H1 (cell line): ENCODE measurements around the gene KIAA0319L. TPM values are rescaled to one million over a fixed set of nuclear protein-coding genes. Genes with fewer than 3 reads are reported as not detected.

Source experiments
- CTCF ChIA-PET: fragments of 300-600 bp; sonication (Branson Sonifier 250); formaldehyde crosslinking; loops from one replicate; lab custom pipeline; 2021; ENCODE audit not compliant: partially characterized antibody; lab: Charles Lee
- POLR2A ChIA-PET: fragments of 300-600 bp; sonication (Branson Sonifier 250); formaldehyde crosslinking; loops from one replicate; lab custom pipeline; 2021; ENCODE audit warnings: inconsistent platforms; ENCODE audit not compliant: partially characterized antibody; lab: Charles Lee
- DNase-seq, 2 experiments: peaks; one replicate each; pipeline versions ENCODE4 v3.0.0 to v3.0.0-alpha.2; 2010 to 2022; ENCODE audit warnings: low spot score in 2 of 2, low read depth in 1 of 2, mixed read lengths in 1 of 2
- FAIRE-seq: peaks from 2 replicates; lab custom pipeline; 2011; peaks lifted over from hg19 to GRCh38; lab: Jason Lieb, UNC
- H2AFZ ChIP-seq: 2 replicates; pipeline ENCODE4 v1.8.1; 2012; ENCODE audit warnings: low read length, inconsistent platforms
- H2AK5ac ChIP-seq: 2 replicates; pipeline ENCODE4 v1.6.1; 2013; ENCODE audit warnings: low read depth, low read length
- H2BK120ac ChIP-seq: replicated peaks from 2 replicates; pipeline ENCODE3; 2013; ENCODE audit warnings: low read depth, low read length, inconsistent platforms
- H2BK12ac ChIP-seq: 2 replicates; pipeline ENCODE4 v1.6.1; 2013; ENCODE audit warnings: low read depth, low read length
- H2BK15ac ChIP-seq: 2 replicates; pipeline ENCODE4 v1.6.1; 2013; ENCODE audit warnings: low read length
- H2BK20ac ChIP-seq: 2 replicates; pipeline ENCODE4 v1.6.1; 2013; ENCODE audit warnings: low read length
- H2BK5ac ChIP-seq: 2 replicates; pipeline ENCODE4 v1.6.1; 2013; ENCODE audit warnings: low read depth, low read length
- H3K14ac ChIP-seq: 2 replicates; pipeline ENCODE4 v1.6.1; 2013; ENCODE audit warnings: inconsistent platforms; ENCODE audit not compliant: insufficient read length
- H3K18ac ChIP-seq: 2 replicates; pipeline ENCODE4 v1.6.1; 2013; ENCODE audit warnings: low read length; ENCODE audit errors: extremely low read depth
- H3K23ac ChIP-seq: 2 replicates; pipeline ENCODE4 v1.6.1; 2013; ENCODE audit warnings: inconsistent platforms; ENCODE audit not compliant: insufficient read length
- H3K23me2 ChIP-seq: 2 replicates; pipeline ENCODE4 v1.6.1; 2013; ENCODE audit warnings: low read depth, low read length
- H3K27ac ChIP-seq: 2 replicates; pipeline ENCODE4 v1.6.1; 2011; ENCODE audit warnings: low read depth, low read length, inconsistent platforms
- H3K27me3 ChIP-seq, 4 experiments: replicated peaks in 1 of 4; 1 replicate in 1 of 4; 2 replicates in 3 of 4; pipeline versions ENCODE4 v1.6.1 to v1.8.1; 2011 to 2013; ENCODE audit warnings: low read length in 3 of 4, mild to moderate bottlenecking in 3 of 4, inconsistent platforms in 2 of 4, mixed read lengths in 2 of 4, moderate library complexity in 1 of 4; ENCODE audit not compliant: control insufficient read depth in 3 of 4, insufficient read depth in 3 of 4; ENCODE audit errors: extremely low read depth in 1 of 4
- H3K36me3 ChIP-seq, 4 experiments: 2 replicates each; pipeline versions ENCODE4 v1.6.1 to v1.8.1; 2011 to 2013; ENCODE audit warnings: mild to moderate bottlenecking in 4 of 4, low read length in 3 of 4, moderate library complexity in 2 of 4, control low read depth in 1 of 4, inconsistent platforms in 1 of 4; ENCODE audit not compliant: insufficient read depth in 4 of 4, control insufficient read depth in 2 of 4
- H3K4ac ChIP-seq: replicated peaks from 2 replicates; pipeline ENCODE3; 2013; ENCODE audit warnings: low read length, low read depth, mixed read lengths, inconsistent platforms; ENCODE audit not compliant: insufficient read length
- H3K4me1 ChIP-seq, 4 experiments: replicated peaks in 1 of 4; 1 replicate in 1 of 4; 2 replicates in 3 of 4; pipeline versions ENCODE4 v1.6.1 to v1.8.1; 2011 to 2013; ENCODE audit warnings: low read length in 3 of 4, inconsistent platforms in 2 of 4, mixed read lengths in 1 of 4; ENCODE audit not compliant: insufficient read depth in 4 of 4, control insufficient read depth in 3 of 4
- H3K4me2 ChIP-seq, 2 experiments: 2 replicates each; pipeline versions ENCODE4 v1.6.1 to v1.8.1; 2011 to 2013; ENCODE audit warnings: low read depth in 2 of 2, low read length in 2 of 2, control low read depth in 1 of 2, inconsistent platforms in 1 of 2, mild to moderate bottlenecking in 1 of 2; ENCODE audit not compliant: insufficient read depth in 1 of 2
- H3K4me3 ChIP-seq, 4 experiments: fragments of 200-600, 300-600 bp in 1 of 4; sonication (generic), shearing (Covaris generic), sonication (Bioruptor Twin) in 1 of 4; 2 replicates each; pipeline versions ENCODE4 v1.5.1 to v1.8.1; 2011 to 2016; ENCODE audit warnings: low read length in 4 of 4, low read depth in 3 of 4, control low read depth in 2 of 4, inconsistent platforms in 2 of 4, mild to moderate bottlenecking in 2 of 4, mixed read lengths in 1 of 4, moderate library complexity in 1 of 4; ENCODE audit not compliant: insufficient read depth in 2 of 4; ENCODE audit errors: extremely low read depth in 1 of 4
- H3K56ac ChIP-seq: replicated peaks from 2 replicates; pipeline ENCODE3; 2013; ENCODE audit warnings: low read depth, mild to moderate bottlenecking, mixed read lengths, low read length, inconsistent platforms; ENCODE audit not compliant: insufficient read length
- H3K79me1 ChIP-seq: 2 replicates; pipeline ENCODE4 v1.6.1; 2013; ENCODE audit warnings: low read depth, low read length, control low read depth
- H3K79me2 ChIP-seq, 2 experiments: 2 replicates each; pipeline versions ENCODE4 v1.6.1 to v1.8.1; 2012 to 2013; ENCODE audit warnings: low read length in 2 of 2, mild to moderate bottlenecking in 2 of 2, inconsistent platforms in 1 of 2; ENCODE audit not compliant: insufficient read depth in 2 of 2, control insufficient read depth in 1 of 2
- H3K9ac ChIP-seq, 4 experiments: replicated peaks in 1 of 4; 1 replicate in 1 of 4; 2 replicates in 3 of 4; pipeline versions ENCODE4 v1.6.1 to v1.8.1; 2011 to 2013; ENCODE audit warnings: low read depth in 3 of 4, low read length in 3 of 4, control low read depth in 2 of 4, mild to moderate bottlenecking in 2 of 4, moderate library complexity in 2 of 4, inconsistent platforms in 1 of 4; ENCODE audit errors: extremely low read depth in 1 of 4
- H3K9me3 ChIP-seq, 2 experiments: 2 replicates each; pipeline versions ENCODE4 v1.6.1 to v1.8.1; 2012 to 2013; ENCODE audit warnings: mild to moderate bottlenecking in 2 of 2, moderate library complexity in 2 of 2, control low read depth in 1 of 2, inconsistent platforms in 1 of 2, low read depth in 1 of 2, low read length in 1 of 2, mixed read lengths in 1 of 2; ENCODE audit not compliant: insufficient read depth in 2 of 2
- H4K20me1 ChIP-seq, 2 experiments: replicated peaks in 1 of 2; 2 replicates each; pipeline versions ENCODE3 to v1.8.1; 2011 to 2013; ENCODE audit warnings: inconsistent platforms in 2 of 2, low read length in 2 of 2, mild to moderate bottlenecking in 1 of 2; ENCODE audit not compliant: insufficient read depth in 2 of 2, control insufficient read depth in 1 of 2
- H4K5ac ChIP-seq: 2 replicates; pipeline ENCODE4 v1.6.1; 2013; ENCODE audit warnings: low read length, low read depth, mixed read lengths, inconsistent platforms; ENCODE audit not compliant: insufficient read length
- H4K8ac ChIP-seq: 2 replicates; pipeline ENCODE4 v1.8.0; 2013; ENCODE audit warnings: mild to moderate bottlenecking, moderate library complexity, low read length, inconsistent platforms; ENCODE audit not compliant: insufficient read depth; ENCODE audit errors: extremely low read depth
- H4K91ac ChIP-seq: replicated peaks from 2 replicates; pipeline ENCODE3; 2013; ENCODE audit warnings: low read length, mixed read lengths, inconsistent platforms; ENCODE audit not compliant: insufficient read length
- ATF3 ChIP-seq: IDR thresholded peaks from 2 replicates; pipeline ENCODE4 v1.6.1; 2011; ENCODE audit warnings: low read depth, mild to moderate bottlenecking, low read length; ENCODE audit not compliant: insufficient read depth
- CBX5 ChIP-seq: fragments of 300-800, 300-1000 bp; sonication (generic); IDR thresholded peaks from 2 replicates; pipeline ENCODE4 v1.7.1; 2016; ENCODE audit warnings: antibody characterized with exemption, low read length, low read depth
- GTF2F1 ChIP-seq: IDR thresholded peaks from 2 replicates; pipeline ENCODE4 v1.6.1; 2012; ENCODE audit warnings: low read depth, low read length, improper control_type of control experiment, borderline replicate concordance
- JUND ChIP-seq: IDR thresholded peaks from 2 replicates; pipeline ENCODE4 v1.6.1; 2011; ENCODE audit warnings: mild to moderate bottlenecking, improper control_type of control experiment, low read length
- KDM5A ChIP-seq: fragments of 200-600 bp; IDR thresholded peaks from 2 replicates; pipeline ENCODE4 v1.7.1; 2012; ENCODE audit warnings: mild to moderate bottlenecking, low read length, inconsistent platforms, mixed read lengths
- WGBS, 2 experiments: shearing (Covaris generic) in 1 of 2; methylation state at CpG; one replicate each; pipeline versions ENCODE4 v1.1.6 to v1.1.7; 2013 to 2015; ENCODE audit warnings: low lambda C conversion rate in 2 of 2, mixed read lengths in 2 of 2, inconsistent platforms in 1 of 2, low coverage in 1 of 2, missing lambda C conversion rate in 1 of 2; ENCODE audit not compliant: insufficient replicate concordance in 2 of 2, insufficient coverage in 1 of 2, insufficient read length in 1 of 2; ENCODE audit errors: extremely low coverage in 1 of 2, missing lambda C conversion rate in 1 of 2; 5-methylcytosine and 5-hydroxymethylcytosine counted together
- polyA plus RNA-seq, 7 experiments: library from polyadenylated mRNA; depleted of rRNA in 3 of 7; stranded (reverse) in 5 of 7; unstranded in 2 of 7; fragments of >200 nt in 5 of 7; fragments of 200-250 nt in 2 of 7; gene quantifications; 1 replicate in 5 of 7; 2 replicates in 1 of 7; 4 replicates in 1 of 7; pipeline versions ENCODE4 v1.2.1 to v1.2.3, GENCODE V29; 2011 to 2013; ENCODE audit warnings: missing spikeins in 2 of 7, mixed read lengths in 2 of 7
- total RNA-seq: library from RNA; stranded (reverse); fragmentation: NEBNext Ultra II Directional; extraction: Animal tissue kit (Norgen Biotek cat#: 25700); gene quantifications from 2 replicates; pipeline ENCODE4 v1.2.1, GENCODE V29; 2021

Gene KIAA0319L
- total and polyA plus RNA-seq, 2 of the 8 experiments (the other 6 are each of a cell fraction or from before 2014, with no cell fraction given), result 40.1 to 55.7 TPM

GRCh38 chr1:35506960-35507912 lies 50.0 kb downstream of the KIAA0319L start:
- no peak overlapping the region for H3K27ac ChIP-seq
- H3K18ac ChIP-seq, result no peak overlapping the region
- H2BK5ac ChIP-seq, result no peak overlapping the region
- no peak overlapping the region for H4K5ac ChIP-seq
- H3K4ac ChIP-seq, result no peak overlapping the region
- peaks cover 0 to 3% of the 10 kb centered on the region in 2 experiments for H4K20me1 ChIP-seq
- DNase-seq, result no peak
- H2AFZ ChIP-seq, result no peak overlapping the region
- H3K4me3 ChIP-seq, result no peak overlapping the region
- H3K79me1 ChIP-seq, result peaks cover 2% of the 10 kb centered on the region; the same call in 1 of the 2 replicates
- H4K8ac ChIP-seq, result no peak overlapping the region
- H3K4me1 ChIP-seq, result no peaks in the 10 kb centered on the region
- no peak overlapping the region for H2BK120ac ChIP-seq
- no peaks in the 10 kb centered on the region for H3K9me3 ChIP-seq
- H2AK5ac ChIP-seq, result no peak overlapping the region
- WGBS, 2 experiments, result 91% methylated on average over 3 of the region's 3 CpGs; no CpG with 5 or more reads in 1 of the 2 experiments
- H3K23ac ChIP-seq, result no peak overlapping the region
- H3K36me3 ChIP-seq, result peaks cover 3 to 15% (median 3%) of the 10 kb centered on the region in 4 experiments; a peak in 6 of 8 replicates
- peaks cover 0 to 29% of the 10 kb centered on the region in 2 experiments; a peak in 2 of 4 replicates for H3K79me2 ChIP-seq
- TF ChIP-seq CBX5, result no peak
- no peak for TF ChIP-seq KDM5A
- no peak for TF ChIP-seq JUND
- no peak for TF ChIP-seq GTF2F1
- TF ChIP-seq ATF3, result no peak
- H3K4me2 ChIP-seq, result no peak overlapping the region
- H2BK12ac ChIP-seq, result no peak overlapping the region
- no peaks in the 10 kb centered on the region for H3K27me3 ChIP-seq
- no peak overlapping the region for H2BK20ac ChIP-seq
- no peak overlapping the region for H4K91ac ChIP-seq
- ChIA-PET CTCF (no interaction called here), POLR2A (interaction anchor here (1.4 kb wide), 1 partner anchor 9 kb away, joined by 3 read pairs; no protein-coding TSS in a partner anchor)
- no peak overlapping the region for H3K9ac ChIP-seq
- no peak overlapping the region for H3K14ac ChIP-seq
- no peak for FAIRE-seq
- no peak overlapping the region for H3K56ac ChIP-seq
- H2BK15ac ChIP-seq, result no peak overlapping the region
- H3K23me2 ChIP-seq, result no peaks in the 10 kb centered on the region
